Thyroid gland (tissue), 4 donors: ENCODE data around the gene CAV2.
A peak's percentile ranks its signal among the peaks of the same experiment; 100 is the strongest.

ENCODE experiments used
- CTCF ChIP-seq, 6 experiments: fragments of 200-600 bp in 3 of 6; fragments of 450-650 bp in 3 of 6; sonication (generic) in 3 of 6; IDR thresholded peaks; one replicate each; pipeline ENCODE4 v1.5.1; 2016 to 2019; ENCODE audit warnings: antibody characterized with exemption in 6 of 6, mild to moderate bottlenecking in 2 of 6, inconsistent platforms in 1 of 6, moderate library complexity in 1 of 6
- POLR2A ChIP-seq, 2 donors: fragments of 450-650 bp; IDR thresholded peaks; one replicate each; pipeline ENCODE4 v1.6.1; 2017; ENCODE audit warnings: antibody characterized with exemption in 2 of 2, mild to moderate bottlenecking in 2 of 2, moderate library complexity in 1 of 2

GRCh38 chr7:116499168-116500077 is at the start of gene CAV2:
- TF ChIP-seq CTCF (IDR thresholded peaks at IDR 0.05) (no peak), POLR2A (IDR thresholded peaks at IDR 0.05) (peak; percentile 34 to 89)
